Measurements from ENCODE around the gene INSM2.

GRCh38 chr14:35578135-35578534, 44.2 kb downstream of the INSM2 start:
- TF ChIP-seq CTCF (IDR thresholded peaks at IDR 0.05; ENCODE audit: poor library complexity): no peak
- TF ChIP-seq EZH2 (IDR thresholded peaks at IDR 0.05; ENCODE audit: borderline replicate concordance): no peak
